Endothelial cell (in vitro differentiated cells): ENCODE measurements around the gene PPP1R3C. TPM values are rescaled to one million over a fixed set of nuclear protein-coding genes. Genes with fewer than 3 reads are reported as not detected.

Source experiments
- DNase-seq: peaks from one replicate; pipeline ENCODE4 v3.0.0; 2021; ENCODE audit warnings: low spot score
- H3K27ac Mint-ChIP-seq: one replicate; pipeline ENCODE4 v1.8.0; 2021; ENCODE audit warnings: mixed read lengths, inconsistent platforms; ENCODE audit not compliant: unreplicated experiment
- H3K27me3 Mint-ChIP-seq: one replicate; pipeline ENCODE4 v1.8.0; 2021; ENCODE audit warnings: mild to moderate bottlenecking, moderate library complexity, mixed read lengths, inconsistent platforms; ENCODE audit not compliant: unreplicated experiment
- H3K36me3 Mint-ChIP-seq: one replicate; pipeline ENCODE4 v1.8.0; 2021; ENCODE audit warnings: mild to moderate bottlenecking, low read depth, mixed read lengths, inconsistent platforms; ENCODE audit not compliant: unreplicated experiment
- H3K4me1 Mint-ChIP-seq: one replicate; pipeline ENCODE4 v1.8.0; 2021; ENCODE audit warnings: mild to moderate bottlenecking, mixed read lengths, inconsistent platforms; ENCODE audit not compliant: unreplicated experiment
- H3K4me3 Mint-ChIP-seq: one replicate; pipeline ENCODE4 v1.8.0; 2021; ENCODE audit warnings: mild to moderate bottlenecking, mixed read lengths, inconsistent platforms; ENCODE audit not compliant: unreplicated experiment
- H3K9me3 Mint-ChIP-seq: one replicate; pipeline ENCODE4 v1.8.0; 2021; ENCODE audit warnings: mixed read lengths, inconsistent platforms; ENCODE audit not compliant: unreplicated experiment
- total RNA-seq: library from RNA; stranded (reverse); fragmentation: NEBNext Ultra II Directional; extraction: Animal tissue kit (Norgen Biotek cat#: 25700); gene quantifications from one replicate; pipeline ENCODE4 v1.2.1, GENCODE V29; 2021; ENCODE audit not compliant: unreplicated experiment
- TF ChIP-seq, protein P1 (sequence below): fragments of 200-600 bp; sonication (generic); IDR thresholded peaks from one replicate; pipeline ENCODE4 v1.5.0; 2021; ENCODE audit warnings: antibody characterized with exemption; ENCODE audit not compliant: unreplicated experiment

The PPP1R3C gene
- total RNA-seq, 1 donor from 2014 or later = 0.31 TPM

DNA sequence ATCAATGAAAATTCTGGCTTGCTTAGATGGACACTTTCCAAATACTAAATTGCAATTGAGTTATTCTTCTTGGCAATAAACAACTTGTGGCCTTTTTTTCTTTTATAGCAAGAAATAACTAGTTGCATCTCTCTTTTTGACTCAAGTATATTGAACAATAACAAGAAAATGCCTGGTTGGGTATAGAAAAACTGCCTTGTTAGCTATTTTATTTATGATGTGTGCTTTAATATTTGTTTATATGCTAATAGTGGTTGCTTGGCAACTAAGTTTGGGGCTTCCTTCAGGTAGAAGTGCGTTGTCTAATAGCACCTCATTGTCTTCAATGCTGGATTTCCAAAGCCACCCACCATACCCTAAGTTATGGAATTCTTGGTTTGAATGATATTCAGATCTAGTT is 30.1 kb upstream of the PPP1R3C start:
- peaks cover 1% of the 10 kb centered on the region for H3K27me3 Mint-ChIP-seq
- H3K36me3 Mint-ChIP-seq = no peaks in the 10 kb centered on the region
- no peak for DNase-seq
- no peaks in the 10 kb centered on the region for H3K4me1 Mint-ChIP-seq
- H3K27ac Mint-ChIP-seq = no peak overlapping the region
- H3K9me3 Mint-ChIP-seq = no peaks in the 10 kb centered on the region
- H3K4me3 Mint-ChIP-seq = no peak overlapping the region
- TF ChIP-seq, protein P1, sequence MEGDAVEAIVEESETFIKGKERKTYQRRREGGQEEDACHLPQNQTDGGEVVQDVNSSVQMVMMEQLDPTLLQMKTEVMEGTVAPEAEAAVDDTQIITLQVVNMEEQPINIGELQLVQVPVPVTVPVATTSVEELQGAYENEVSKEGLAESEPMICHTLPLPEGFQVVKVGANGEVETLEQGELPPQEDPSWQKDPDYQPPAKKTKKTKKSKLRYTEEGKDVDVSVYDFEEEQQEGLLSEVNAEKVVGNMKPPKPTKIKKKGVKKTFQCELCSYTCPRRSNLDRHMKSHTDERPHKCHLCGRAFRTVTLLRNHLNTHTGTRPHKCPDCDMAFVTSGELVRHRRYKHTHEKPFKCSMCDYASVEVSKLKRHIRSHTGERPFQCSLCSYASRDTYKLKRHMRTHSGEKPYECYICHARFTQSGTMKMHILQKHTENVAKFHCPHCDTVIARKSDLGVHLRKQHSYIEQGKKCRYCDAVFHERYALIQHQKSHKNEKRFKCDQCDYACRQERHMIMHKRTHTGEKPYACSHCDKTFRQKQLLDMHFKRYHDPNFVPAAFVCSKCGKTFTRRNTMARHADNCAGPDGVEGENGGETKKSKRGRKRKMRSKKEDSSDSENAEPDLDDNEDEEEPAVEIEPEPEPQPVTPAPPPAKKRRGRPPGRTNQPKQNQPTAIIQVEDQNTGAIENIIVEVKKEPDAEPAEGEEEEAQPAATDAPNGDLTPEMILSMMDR = no peak

DNA sequence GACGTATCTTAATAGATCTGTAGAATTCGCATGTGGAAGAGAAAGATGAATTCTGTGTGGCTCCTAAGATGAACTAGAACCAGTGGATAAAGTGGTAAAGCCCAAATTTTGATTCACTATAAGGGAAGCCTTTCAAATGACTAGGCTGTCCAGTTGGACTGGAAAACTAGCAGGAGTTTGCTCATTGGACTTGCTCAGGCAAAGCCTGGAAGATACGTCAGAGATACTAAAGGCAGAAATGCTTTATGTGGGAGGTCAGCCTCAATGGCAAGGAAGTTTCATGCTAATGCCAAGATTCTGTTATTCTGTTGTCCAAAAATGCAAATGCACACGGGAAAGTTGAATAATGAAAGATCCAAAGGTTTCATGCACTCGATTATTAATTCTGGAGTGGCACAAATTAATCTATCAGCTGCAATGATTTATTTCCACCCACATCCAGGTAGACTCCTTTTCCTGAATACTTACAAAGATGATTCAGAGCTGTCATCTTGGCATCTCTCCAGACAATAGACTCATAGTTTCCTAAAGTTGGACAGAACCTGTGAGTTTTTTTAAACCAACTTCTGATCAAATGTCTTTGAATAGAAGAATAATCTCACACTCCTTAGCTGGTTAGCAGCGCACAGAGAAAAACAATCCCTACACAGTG is 20.5 kb upstream of the PPP1R3C start:
- H3K27ac Mint-ChIP-seq = no peak overlapping the region
- no peaks in the 10 kb centered on the region for H3K9me3 Mint-ChIP-seq
- H3K4me1 Mint-ChIP-seq = no peaks in the 10 kb centered on the region
- H3K4me3 Mint-ChIP-seq = no peak overlapping the region
- no peak for DNase-seq
- TF ChIP-seq, protein P1 = no peak
- no peaks in the 10 kb centered on the region for H3K36me3 Mint-ChIP-seq
- H3K27me3 Mint-ChIP-seq = peaks cover 1% of the 10 kb centered on the region

DNA sequence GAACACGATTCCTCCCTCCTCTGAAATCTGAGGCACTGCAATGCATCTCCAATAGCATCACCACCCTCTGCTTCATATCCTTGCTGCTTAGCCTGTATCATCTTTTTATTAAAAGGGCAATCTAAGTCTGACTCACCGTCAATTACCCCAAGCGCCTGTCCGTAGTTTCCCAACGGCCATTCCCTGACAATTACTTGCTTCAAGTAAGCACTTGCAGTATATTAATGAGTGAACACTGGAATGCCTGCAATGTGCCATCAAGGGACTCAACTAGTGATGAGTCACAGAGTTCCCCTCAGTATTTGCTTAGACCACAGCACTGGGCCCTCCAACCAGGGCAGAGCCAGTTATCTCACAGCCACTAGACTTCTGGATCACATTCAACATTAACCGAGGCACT is 19.5 kb upstream of the PPP1R3C start:
- H3K36me3 Mint-ChIP-seq = no peaks in the 10 kb centered on the region
- H3K4me1 Mint-ChIP-seq = no peaks in the 10 kb centered on the region
- no peak overlapping the region for H3K27ac Mint-ChIP-seq
- no peaks in the 10 kb centered on the region for H3K9me3 Mint-ChIP-seq
- no peak overlapping the region for H3K4me3 Mint-ChIP-seq
- TF ChIP-seq, protein P1 = no peak
- no peaks in the 10 kb centered on the region for H3K27me3 Mint-ChIP-seq
- no peak for DNase-seq

DNA sequence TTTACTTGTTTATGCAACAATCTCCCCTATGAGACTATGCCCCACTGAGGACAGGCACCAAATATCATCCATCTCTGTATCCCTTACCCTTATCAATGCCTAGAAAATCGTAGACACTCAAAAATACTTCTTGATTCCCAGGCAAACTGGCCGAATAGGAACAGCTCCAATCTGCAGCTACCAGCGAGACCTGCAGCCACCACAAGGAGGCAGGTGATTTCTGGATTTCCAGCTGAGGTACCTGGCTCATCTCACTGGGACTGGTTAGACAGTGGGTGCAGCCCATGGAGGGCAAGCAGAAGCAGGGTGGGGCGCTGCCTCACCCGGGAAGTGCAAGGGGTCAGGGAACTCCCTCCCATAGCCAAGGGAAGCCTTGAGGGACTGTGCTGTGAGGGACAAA is 10.8 kb upstream of the PPP1R3C start:
- Mint-ChIP-seq H3K9me3 (no peaks in the 10 kb centered on the region), H3K27me3 (no peaks in the 10 kb centered on the region), H3K4me3 (no peak overlapping the region), H3K27ac (no peak overlapping the region), H3K36me3 (no peaks in the 10 kb centered on the region), H3K4me1 (no peaks in the 10 kb centered on the region)
- TF ChIP-seq, protein P1 = peak; percentile 34
- DNase-seq = no peak

DNA sequence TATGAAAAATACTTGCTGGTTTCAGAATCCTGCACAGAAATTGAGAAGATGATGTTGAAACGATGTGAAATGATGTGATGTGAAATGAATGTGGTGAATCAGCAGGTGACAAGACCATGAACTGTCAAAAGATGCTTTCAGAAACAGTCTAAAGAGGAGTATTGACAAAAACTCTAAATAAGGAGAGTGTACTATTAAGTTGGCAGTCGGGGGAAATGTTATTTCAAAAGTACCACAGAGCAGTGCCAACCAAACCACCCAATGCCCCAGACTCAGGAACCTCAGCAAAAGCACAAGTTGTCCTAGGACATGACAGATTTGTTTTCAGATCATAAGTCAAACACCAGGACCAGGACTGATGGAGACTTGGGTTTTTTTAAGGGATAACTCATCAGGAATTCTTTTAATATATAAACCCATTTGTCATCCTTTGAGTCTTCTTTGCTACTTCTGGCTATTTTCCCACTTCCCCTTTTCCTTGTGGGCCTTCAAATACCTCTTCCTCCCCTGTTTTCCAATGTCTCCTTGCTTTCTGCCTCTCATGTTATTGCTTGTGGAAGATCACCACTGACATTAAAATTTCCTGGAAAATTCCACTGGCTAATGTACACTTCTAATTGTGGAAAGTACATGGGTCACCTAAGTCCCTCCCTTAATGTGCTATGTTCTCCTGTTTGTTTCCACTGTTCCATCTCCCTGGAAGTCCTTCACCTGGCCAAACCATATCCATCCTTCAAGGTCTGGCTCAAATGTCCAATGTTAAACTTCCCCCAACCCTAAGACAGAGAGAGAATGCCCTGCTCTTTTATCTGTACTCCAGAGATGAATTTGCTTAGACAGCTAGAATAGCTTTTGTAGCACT is 10.2 kb upstream of the PPP1R3C start:
- no peaks in the 10 kb centered on the region for H3K36me3 Mint-ChIP-seq
- H3K4me1 Mint-ChIP-seq = no peaks in the 10 kb centered on the region
- H3K4me3 Mint-ChIP-seq = no peak overlapping the region
- H3K9me3 Mint-ChIP-seq = no peaks in the 10 kb centered on the region
- H3K27me3 Mint-ChIP-seq = no peaks in the 10 kb centered on the region
- TF ChIP-seq, protein P1 = no peak
- no peak overlapping the region for H3K27ac Mint-ChIP-seq
- no peak for DNase-seq
